HK-2 (cell line): Measurements from ENCODE around the gene MBP.

Source experiments
- DNase-seq: peaks from one replicate; pipeline ENCODE4 v3.0.0-alpha.2; 2018; ENCODE audit not compliant: unreplicated experiment

Gene MBP

GRCh38 chr18:77133835-77134496 is 1.4 kb upstream of the MBP start:
- DNase-seq, result no peak

GRCh38 chr18:77133051-77133834 is 660 bp upstream of the MBP start:
- no peak for DNase-seq

GRCh38 chr18:77131652-77132368 is 773 bp downstream of the MBP start:
- DNase-seq, result peak; percentile 38

GRCh38 chr18:77131100-77131651 is 1.4 kb downstream of the MBP start:
- peak; percentile 14 for DNase-seq

GRCh38 chr18:77130229-77131099 is 2.1 kb downstream of the MBP start:
- DNase-seq, result no peak

GRCh38 chr18:77129150-77129551 is 3.4 kb downstream of the MBP start:
- DNase-seq, result peak; percentile 53

- peak; percentile 17 for DNase-seq
Observed at GRCh38 chr18:77127769-77128671, 4.6 kb downstream of the MBP start.

- peak; percentile 15 for DNase-seq
Observed at GRCh38 chr18:77124452-77124922, 8.1 kb downstream of the MBP start.

- DNase-seq, result no peak
Observed at GRCh38 chr18:77123320-77124231, 9.0 kb downstream of the MBP start.

- DNase-seq, result no peak
Observed at GRCh38 chr18:77121523-77121922, 11.1 kb downstream of the MBP start.

- no peak for DNase-seq
Observed at GRCh38 chr18:77119851-77120491, 12.6 kb downstream of the MBP start.

- no peak for DNase-seq
Observed at GRCh38 chr18:77119101-77119850, 13.3 kb downstream of the MBP start.

- DNase-seq, result no peak
Observed at GRCh38 chr18:77118256-77119090, 14.1 kb downstream of the MBP start.

GRCh38 chr18:77116201-77117080 is 16.1 kb downstream of the MBP start:
- DNase-seq, result no peak

- DNase-seq, result no peak
Observed at GRCh38 chr18:77115192-77115953, 17.2 kb downstream of the MBP start.
